AG08395 (cell line): ENCODE results near the gene PRKD1.
A peak's percentile ranks its signal among the peaks of the same experiment; 100 is the strongest.
"Not testable (repeated sequence)": the region's sequence is repeated elsewhere in the genome, so short reads cannot be mapped to it uniquely, and the experiment has no call there.

Experiments
- DNase-seq: peaks from one replicate; pipeline ENCODE4 v3.0.0; 2012; ENCODE audit warnings: mixed read lengths, low spot score

The PRKD1 gene

DNA sequence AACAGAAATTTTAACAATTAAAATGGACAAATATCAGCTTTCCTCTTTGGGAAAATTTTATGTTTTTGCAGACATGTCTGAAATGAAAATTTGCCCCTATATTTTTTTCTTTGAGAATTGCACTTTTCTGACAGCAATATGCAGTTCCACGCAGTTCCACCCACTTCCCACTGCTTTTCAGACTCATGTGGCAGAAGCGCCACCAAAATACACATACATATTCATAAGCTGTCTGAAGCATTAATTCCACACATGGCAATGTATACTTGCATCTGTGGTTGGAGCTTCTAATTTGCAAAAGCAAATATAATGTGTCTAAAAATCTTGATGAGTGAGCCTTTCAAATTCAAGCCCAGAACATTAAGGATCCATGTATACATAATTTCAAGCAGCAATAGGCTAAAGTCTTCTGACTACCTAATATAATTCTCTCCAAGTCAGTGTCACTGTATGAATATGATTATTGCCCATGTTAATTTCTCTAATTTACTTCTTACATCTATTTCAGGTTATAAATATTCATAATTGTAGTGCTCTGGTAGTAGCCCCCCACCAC, 129.5 kb downstream of the PRKD1 start:
- DNase-seq = no peak

DNA sequence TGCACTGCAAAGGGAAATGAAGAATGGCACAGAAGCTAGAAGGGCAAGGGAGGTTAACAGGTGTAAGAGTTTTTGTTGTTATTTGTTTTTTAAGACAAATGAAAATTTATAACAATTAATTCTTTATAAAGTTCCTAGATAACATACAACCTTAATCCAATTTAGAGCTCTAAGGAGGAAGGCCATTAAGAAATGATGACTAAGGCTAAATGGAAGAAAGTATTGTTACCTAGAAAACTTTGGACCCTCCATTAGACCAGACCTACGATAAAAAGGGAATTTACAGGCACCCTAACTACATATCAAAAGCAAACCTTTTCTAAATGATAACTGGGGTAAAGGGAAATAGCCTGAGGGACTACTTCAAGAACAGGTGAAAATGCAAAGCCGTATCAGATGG, 130.8 kb downstream of the PRKD1 start:
- DNase-seq = no peak

DNA sequence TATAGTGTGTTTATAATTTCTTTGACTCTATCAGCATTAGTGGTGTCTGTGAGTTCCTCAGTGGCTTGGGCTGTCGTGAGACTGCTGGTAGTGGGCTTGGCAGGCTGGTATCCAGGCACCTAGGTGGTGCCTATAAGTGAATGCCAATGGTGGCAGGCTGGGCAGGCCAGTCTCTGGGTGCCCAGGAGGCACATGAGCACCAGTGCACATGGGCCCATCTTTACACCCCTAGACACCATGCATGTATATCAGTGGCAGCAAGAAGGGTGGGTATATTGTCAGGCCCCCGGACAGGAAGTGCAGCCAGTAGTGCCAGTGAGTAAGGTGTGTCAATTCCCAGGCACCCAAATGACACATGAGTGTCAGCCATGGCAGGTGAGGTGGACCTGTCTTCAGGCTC, 138.2 kb downstream of the PRKD1 start:
- DNase-seq = no peak

DNA sequence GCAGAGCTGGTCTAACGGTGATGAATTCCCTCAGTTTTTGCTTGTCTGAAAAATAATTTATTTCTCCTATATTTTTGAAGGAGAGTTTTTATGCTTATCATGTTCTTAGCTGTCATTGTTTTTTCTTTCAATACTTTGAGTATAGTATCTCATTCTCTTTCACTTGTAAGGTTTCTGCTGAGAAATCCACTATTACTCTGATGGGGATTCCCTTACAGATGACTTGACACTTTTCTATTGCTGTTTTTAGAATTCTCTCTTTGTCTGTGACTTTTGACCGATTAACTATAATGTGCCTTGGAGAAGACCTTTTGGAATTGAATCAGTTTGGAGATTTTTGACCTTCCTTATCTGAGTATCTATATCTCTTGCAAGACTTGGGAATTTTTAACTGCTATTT, 139.6 kb downstream of the PRKD1 start:
- DNase-seq = no peak

DNA sequence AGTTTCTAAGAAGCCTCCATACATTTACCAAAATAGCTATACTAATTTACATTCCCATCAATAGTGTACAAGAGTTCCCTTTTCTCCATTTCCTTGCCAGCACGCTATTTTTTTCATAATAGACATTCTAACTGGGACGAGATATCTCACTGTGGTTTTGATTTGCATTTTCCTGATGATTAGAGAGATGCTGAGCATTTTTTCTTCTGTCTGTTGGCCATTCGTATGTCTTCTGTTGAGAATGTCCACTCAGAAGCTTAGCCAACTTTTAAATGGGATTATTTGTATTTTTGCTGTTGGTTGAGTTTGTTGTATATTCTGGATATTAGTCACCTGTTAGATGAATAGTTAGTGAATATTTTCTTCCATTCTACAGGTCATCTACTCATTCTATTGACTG, 144.1 kb downstream of the PRKD1 start:
- DNase-seq = no peak

DNA sequence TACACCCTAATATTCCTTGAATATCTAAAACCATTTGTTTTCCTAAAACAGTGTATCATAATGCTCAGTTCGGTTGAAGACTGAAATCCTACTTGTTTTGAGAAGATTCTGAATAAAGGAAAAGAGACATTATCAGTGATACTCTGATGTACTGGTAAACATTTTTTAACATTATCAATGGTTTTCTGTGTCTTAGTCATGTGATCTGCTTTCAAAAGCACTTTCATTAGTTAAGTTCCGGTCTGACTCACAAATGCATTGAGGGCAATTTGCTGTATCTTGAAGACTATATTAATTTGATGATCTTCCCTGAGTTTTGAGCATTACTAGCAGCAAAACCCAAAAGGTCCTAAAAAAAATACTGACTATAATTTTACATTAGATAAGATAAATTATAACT, 145.6 kb downstream of the PRKD1 start:
- DNase-seq = no peak

DNA sequence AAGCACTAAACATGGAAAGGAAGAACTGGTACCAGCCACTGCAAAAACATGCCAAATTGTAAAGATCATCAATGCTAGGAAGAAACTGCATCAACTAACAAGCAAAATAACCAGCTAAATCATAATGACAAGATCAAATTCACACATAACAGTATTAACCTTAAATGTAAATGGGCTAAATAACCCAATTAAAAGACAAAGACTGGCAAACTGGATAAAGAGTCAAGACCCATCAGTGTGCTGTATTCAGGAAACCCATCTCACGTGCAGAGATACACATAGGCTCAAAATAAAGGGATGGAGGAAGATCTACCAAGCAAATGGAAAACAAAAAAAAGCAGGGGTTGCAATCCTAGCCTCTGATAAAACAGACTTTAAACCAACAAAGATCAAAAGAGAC, 150.5 kb downstream of the PRKD1 start:
- not testable (repeated sequence) for DNase-seq

DNA sequence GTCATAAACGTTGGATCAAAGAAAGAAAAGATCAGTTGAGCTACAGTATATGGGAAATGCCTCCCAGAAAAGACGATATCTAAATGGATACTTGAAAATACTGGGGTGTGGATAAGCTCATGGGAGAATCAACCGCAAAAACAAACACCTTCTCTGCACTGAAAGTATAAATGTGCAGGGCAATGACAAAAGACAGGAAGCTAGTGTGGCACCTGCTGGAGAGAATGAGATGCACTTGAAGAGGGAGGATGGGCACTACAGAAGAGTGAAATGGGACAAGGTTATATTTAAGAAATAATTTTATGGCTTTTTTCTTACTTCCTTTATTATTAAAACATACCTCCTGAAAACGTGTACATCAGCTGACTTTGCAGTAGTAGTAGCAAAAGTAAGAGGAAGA, 153.7 kb downstream of the PRKD1 start:
- DNase-seq = no peak

DNA sequence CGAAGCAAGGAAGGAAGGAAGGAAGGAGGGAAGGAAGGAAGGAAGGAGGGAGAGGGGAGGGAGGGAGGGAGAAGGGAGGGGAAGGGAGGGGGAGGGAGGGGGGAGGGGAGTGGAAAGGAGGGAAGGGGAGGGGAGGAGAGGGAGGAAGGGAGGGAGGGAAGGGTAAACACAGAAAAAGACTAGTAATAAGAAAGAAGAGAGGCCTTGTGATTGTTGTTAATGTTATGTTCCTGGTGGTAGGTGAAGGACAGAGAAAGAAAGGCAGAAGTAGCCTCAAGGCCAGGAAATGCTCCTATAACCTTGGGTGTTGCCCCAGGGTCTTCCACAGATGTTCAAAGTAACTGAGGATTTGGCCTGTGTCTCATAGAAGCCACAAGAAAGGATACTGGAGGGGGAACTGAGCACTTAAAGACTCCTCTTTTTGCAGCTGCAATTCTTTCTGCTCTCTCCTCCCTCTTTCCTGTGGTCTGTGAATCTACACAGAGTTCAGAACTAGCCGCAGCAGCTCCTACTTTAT, 164.2 kb downstream of the PRKD1 start:
- no peak for DNase-seq

DNA sequence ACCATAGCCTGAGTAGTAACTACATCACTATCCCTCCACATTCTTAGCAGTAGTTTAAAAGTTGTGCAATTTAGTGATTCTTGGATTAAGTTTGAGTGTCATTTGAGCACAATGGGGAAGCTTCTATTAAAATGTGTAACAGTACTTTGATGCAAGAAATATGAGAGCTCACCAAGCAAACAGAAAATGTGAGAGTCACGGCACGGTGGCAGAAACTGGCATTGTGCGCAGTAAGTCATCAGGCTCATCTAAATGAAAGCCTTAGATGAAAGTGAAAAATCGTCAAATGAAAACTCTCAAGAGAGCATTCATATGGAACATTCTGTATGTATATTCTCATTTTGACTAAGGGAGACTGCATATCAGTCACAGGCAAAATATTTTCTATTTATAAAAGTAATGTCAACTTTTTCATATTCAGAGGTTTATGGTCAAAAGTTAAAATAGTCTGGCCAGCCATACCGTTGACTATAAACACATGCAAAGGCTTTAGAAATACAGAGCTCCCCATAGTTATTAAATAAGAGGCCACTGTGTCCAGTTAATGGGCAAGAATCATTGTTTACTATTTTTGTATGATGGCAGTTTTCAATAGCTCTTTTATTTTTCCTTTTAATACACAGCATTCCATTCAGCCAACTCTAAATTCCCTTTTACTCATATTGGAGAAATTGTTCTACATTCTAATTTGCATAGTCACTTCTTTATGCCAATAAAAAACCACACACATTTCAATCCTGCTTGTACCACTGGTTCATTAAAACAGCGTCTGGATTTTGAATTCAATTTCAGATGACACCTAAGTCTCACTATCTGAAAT, 167.9 kb downstream of the PRKD1 start:
- no peak for DNase-seq

DNA sequence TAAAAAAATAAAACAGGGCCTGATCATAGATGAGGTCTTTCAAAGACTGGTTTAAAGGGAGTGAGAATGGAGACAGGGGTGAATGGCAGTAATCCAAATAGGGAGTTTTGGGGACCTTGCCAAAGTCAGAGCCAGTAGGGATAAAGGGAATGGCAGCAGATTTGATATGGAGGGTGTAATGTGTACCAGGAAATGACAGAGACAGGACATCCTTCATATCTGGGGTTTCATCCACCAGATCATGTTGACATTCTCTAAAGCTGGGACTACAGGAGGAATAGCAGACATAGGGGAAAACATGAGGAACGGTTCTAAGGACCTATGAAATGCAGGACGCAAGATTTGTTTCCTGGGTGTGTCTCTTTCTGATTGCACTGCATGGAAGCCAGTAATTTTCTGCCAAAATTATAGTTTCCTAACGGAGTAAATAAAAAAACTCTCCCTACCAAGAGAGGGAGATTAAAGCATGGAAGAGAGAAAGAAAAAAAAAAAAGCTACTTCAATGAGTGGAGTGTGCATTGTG, 169.9 kb downstream of the PRKD1 start:
- DNase-seq = no peak

DNA sequence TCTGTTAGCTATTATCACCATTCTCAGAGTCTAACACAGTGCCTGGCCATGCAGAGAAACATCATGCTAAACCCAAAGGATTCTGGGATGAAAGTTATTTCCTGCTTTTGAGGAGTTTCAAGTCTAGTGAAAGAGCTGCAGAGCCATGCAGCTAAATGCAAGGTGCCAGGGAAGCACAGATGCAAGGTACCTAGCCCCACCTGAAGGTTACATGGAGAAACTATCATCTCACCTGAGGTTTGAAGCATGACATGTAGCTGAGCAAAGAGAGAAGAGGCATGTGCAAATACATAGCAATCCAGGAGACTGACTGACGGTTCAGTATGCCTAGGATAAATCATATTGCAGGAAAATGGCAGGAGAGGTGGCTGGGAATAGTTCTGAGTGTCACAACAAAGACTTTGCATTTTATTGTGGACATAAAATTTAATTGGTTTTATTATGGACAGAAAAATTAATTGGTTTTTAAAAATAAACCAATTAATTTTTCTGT, 170.4 kb downstream of the PRKD1 start:
- DNase-seq = no peak

DNA sequence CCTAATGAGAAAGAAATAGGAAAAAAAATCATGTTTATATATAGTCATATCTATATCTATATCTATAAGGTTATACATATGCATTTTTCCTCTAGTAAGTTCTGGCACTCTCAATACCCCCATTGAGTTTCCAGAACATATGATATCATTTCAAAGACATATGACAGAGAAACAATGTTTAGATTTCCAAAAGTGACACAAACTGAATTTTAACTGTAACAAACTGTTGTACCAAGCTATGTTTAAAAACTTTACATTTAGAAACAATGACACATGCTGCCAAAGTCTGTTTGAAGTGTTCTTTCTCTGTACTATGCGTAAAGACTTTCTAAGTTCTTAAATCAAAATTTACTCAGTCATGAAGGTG, 171.6 kb downstream of the PRKD1 start:
- no peak for DNase-seq

DNA sequence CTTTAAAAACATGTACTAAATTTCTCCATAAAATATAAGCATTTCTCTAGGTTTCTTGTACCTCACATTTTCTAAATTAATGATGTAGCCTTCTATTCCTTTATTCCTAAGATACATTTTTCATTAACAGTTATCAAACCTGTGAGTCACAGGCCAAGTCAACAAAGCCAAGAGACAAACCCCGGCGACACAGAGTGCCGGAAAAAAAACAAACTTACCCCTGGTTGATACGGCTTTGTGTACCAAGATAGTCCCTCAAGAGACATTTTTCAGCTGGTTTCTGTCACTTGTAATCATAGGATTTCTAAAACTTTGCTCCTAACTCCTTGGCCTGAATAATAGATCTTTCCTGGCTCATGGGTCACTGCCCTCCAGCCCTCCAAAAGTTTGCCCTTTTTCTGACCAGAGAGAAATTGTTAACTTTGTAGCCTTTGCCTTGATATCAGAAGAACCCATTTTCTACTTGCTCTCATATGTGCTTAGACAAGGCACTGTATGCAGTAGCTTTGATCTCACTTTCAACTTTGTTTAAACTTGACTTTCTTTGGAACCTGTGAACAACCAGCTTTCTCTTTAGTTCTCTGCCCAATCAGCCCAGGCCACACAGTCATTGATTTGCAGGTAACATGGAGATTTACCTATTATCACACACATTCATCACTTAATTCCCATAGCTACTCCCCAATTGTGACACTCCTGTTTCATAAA, 172.2 kb downstream of the PRKD1 start:
- no peak for DNase-seq

DNA sequence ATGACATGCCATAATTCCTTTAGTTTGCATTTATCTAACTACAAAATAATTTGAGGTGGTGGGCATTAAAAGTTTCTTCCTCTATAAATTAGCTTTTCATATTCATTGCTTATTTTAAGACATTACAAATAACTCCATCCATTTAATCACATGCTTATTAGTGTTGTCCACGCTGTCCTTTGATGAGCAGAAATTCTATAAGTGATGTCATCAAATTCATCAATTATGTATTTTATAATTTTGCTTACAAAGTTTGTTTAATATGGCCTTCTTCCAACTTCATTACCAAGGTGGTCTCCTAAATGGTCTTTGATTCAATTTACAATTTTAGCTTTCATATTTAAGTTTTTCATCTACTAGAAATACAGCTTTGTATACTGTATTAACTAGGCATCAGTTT, 173.5 kb downstream of the PRKD1 start:
- DNase-seq = no peak

DNA sequence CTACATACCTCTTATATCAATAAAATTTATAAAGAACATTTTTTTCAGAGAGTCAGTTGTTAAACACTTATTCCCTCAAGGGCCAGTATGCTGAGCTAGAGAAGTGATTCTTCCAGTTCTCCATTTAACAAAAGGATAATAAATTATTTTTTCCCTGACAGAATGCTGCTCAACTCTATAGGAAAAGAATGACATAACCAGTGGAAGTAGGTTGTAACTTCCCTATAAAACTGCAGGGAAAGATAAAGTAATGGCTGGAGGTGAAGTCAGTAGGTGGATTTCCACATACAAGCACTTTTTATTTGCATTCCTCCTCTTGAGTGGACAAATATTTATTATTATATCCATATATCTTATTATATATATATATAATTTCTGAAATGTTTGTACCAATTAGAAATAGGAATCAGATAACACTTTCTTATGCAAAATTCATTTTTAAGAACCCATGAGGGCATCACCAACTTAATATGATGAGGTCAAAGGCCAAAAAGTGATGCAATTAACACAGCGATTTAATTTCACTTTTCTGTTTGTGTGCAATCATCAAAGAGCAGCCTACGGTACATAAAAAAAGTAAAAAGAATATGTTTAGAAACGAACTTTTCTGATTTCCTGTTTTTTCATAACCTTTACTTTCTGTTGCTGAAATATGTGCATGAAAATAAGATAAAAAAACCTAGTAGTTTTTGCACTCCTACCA, 175.3 kb downstream of the PRKD1 start:
- DNase-seq = no peak

DNA sequence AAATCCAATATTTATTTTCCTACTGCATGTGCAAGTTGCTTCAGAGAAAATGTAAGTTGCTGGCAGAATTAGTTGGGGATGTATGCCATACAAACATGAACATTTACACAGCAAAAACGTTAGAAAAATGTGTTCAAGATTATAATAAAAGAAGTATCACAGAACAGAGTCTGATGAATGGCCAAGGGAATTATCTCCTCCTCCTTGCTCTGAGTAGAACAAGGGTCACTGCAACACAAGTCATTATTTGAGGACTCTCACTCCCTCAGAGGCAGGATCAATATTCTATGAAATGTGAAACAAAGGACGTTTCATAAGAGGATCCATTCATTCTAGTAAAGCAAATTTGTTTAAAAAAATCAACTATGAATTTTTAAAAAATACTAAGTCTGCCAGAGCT, 177.8 kb downstream of the PRKD1 start:
- no peak for DNase-seq

DNA sequence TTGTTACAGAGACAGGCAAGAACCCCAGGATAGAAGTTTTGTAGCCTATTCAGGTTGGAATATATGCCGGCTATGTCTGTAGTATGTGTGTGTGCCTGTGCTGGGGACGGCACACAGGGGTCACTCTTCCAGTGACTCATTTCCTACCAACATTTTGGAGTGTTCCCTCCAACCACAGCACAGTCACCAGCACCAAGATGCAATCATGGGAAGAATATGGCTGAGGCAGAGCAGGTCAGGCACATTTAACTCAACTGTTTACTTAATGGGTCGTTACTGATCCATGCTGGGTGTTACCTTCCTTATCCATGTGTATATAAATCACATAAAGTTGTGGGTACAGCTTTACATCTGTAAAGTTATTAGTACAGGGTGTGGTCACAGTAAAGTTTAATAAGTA, 178.3 kb downstream of the PRKD1 start:
- peak; percentile 52 for DNase-seq

DNA sequence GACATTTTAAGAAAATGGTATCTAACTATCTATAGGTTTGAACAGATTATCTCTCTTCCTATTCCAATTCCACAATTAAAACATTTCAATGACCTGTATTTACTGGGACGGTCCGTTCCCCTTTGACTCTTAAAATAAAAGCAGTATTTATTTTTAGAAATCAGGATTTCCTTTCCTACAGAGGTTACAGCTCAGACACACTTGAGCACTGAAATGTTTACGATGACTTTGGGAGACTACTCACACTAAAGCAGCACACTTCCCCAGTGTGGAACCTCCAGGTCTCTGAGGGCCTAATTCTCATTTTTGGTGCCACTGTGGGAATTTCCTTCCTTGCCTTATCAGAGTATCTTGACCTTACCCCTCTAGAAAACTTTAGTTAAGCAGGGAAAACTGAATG, 181.8 kb downstream of the PRKD1 start:
- DNase-seq = no peak

DNA sequence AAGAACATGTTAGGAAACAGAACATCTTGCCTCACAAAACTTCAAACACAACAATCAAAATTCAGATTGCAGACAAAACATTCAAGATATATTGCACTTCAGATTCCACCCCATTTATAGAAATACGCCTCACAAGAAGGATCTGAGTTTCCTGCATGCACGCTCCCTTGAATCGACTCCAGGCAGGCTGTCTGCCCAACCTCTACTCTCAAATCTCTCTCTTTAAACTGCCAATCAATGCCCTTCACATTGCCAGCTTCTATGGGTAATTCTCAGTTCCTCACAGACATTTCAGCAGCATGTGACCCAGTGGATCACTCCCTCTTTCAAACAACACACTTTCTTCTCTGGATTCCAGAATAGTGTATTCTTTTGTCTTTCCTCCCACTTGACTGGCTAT, 184.1 kb downstream of the PRKD1 start:
- DNase-seq = no peak

DNA sequence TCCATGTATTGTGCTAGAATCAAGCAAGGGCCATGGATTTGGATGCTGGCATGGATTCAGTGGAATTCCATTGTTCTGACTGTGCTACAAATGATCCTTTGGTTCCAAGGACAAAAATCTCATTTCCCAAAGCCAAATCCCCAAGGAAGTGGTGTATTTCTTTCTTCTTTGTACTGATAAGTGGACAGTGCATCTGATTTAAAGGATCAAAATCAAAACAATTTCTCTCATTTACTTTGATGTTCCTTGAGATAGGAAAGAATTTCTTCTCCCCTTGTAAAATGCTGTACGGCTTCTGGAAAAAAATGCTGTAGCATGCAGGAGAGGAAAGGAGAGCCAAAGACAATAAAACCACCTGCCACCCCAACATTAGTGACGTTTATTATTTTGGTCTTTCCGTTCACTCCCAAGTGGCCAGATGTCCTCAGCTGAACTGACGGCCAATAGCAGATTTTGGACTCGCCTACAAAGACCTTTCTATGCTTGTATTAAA, 185.7 kb downstream of the PRKD1 start:
- DNase-seq = peak; percentile 55

DNA sequence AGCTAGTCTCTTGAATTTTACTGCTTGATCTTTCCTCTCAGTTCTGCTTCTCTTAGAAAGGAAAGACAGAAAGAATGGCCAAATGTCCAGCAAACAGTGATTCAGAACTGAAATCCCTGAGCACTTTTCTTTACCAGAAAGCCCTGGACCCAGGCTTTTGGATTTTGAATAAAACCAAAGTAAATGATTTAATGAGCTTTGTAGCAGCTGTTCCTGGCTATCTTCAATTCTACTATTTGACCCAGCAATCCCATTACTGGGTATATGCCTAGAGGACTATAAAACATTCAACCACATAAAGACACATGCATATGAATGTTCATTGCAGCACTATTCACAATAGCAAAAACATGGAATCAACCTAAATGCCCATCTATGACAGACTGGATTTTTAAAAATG, 187.2 kb downstream of the PRKD1 start:
- no peak for DNase-seq
